ENCODE measurements around the gene CUL7. TPM values are rescaled to one million over a fixed set of nuclear protein-coding genes. Genes with fewer than 3 reads are reported as not detected.

The CUL7 gene
- total and polyA plus RNA-seq, 9 of the 15 experiments (the other 6 are each of a cell fraction or from before 2014, with no cell fraction given) = 0.44 to 20.1 (median 8.6) TPM

DNA sequence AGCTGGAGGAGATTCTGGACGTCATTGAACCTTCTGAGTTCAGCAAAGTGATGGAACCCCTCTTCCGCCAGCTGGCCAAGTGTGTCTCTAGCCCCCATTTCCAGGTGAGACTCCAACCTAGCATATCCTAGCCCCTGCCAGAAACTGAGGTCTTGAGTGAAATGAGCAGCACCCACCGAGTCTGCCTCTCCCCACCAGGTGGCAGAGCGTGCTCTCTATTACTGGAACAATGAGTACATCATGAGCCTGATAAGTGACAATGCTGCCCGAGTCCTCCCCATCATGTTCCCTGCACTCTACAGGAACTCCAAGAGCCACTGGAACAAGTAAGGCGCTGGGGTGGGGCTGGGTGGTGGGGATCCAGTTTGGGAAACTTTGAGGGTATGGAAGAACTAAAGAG lies 44.5 kb downstream of the CUL7 start:
- H3K9me1 ChIP-seq (ENCODE audit: control insufficient read depth, insufficient read depth, low read length) = no peaks in the 10 kb centered on the region
- no peaks in the 10 kb centered on the region; the same call in 1 of the 2 replicates for H4K20me1 ChIP-seq (replicated peaks; ENCODE audit: control insufficient read depth, insufficient read depth, low read length)
- CTCF ChIA-PET (ENCODE audit: low intra/inter-chr PET ratio) = interaction anchor here (0.6 to 2.0 kb wide), 3 partner anchors 121 to 263 kb away, joined by 4 to 15 read pairs (median 8); no protein-coding TSS in a partner anchor
- H3K9ac ChIP-seq (ENCODE audit: insufficient read depth in 1 of 2, low read depth in 2 of 2, low read length in 2 of 2) = no peak overlapping the region; a peak in 1 of 4 replicates
- no peak overlapping the region for H2AFZ ChIP-seq (ENCODE audit: low read depth, low read length)
- FAIRE-seq (peak; percentile 75), DNase-seq (ENCODE audit: extremely low read depth in 1 of 4, low spot score in 3 of 4) (peak; percentile 40 to 80 (median 54)), ATAC-seq (peak; percentile 24)
- intact Hi-C loops (cut with micrococcal nuclease) (loop anchor here (1.0 kb wide), 1 partner anchor 134 kb away; no protein-coding TSS in a partner anchor), in situ Hi-C loops (cut with MboI) (no loop called here)
- peaks cover 71% of the 10 kb centered on the region for H3K36me3 ChIP-seq (ENCODE audit: control insufficient read depth, insufficient read depth, low read length)
- no TSS peak for BruUV-seq (replicated peaks)
- H3K4me2 ChIP-seq (ENCODE audit: insufficient read depth, low read length) = no peak overlapping the region
- POLR2A ChIA-PET = interaction anchor here (0.5 to 2.3 kb wide), 5 partner anchors 40 to 1228 kb away, joined by 3 to 5 read pairs (median 3); no protein-coding TSS in a partner anchor
- peaks cover 18% of the 10 kb centered on the region for H3K79me2 ChIP-seq (ENCODE audit: control insufficient read depth, insufficient read depth, low read length)
- no peak overlapping the region for H3K4me3 ChIP-seq
- no peak overlapping the region for H3K27ac ChIP-seq (ENCODE audit: extremely low read depth, low read depth, low read length)
- peaks cover 11 to 14% of the 10 kb centered on the region in 2 experiments; a peak in 3 of 5 replicates for H3K4me1 ChIP-seq (replicated peaks in 1 of 2; ENCODE audit: control insufficient read depth in 2 of 2, insufficient read depth in 2 of 2, low read length in 2 of 2)
- 59% methylated on average over 6 of the region's 6 CpGs for WGBS (ENCODE audit: insufficient coverage, low coverage, missing lambda C conversion rate)
- no peaks in the 10 kb centered on the region for H3K27me3 ChIP-seq (ENCODE audit: control insufficient read depth in 2 of 2, insufficient read depth in 2 of 2, low read length in 2 of 2)
- no peaks in the 10 kb centered on the region for H3K9me3 ChIP-seq (replicated peaks; ENCODE audit: control insufficient read depth, insufficient read depth, low read depth, low read length)
- TF ChIP-seq ZNF197 (CRISPR knock-in tag; IDR thresholded peaks at IDR 0.05; ENCODE audit: low read depth) (no peak), RBM39 (optimal IDR thresholded peaks at IDR 0.05; ENCODE audit: low read depth, low read length) (no peak), CTCF (IDR thresholded peaks at IDR 0.05 in 2 of 3, conservative IDR thresholded peaks at IDR 0.05 in 1 of 3; ENCODE audit: insufficient read depth in 2 of 3, low read depth in 1 of 3, low read length in 3 of 3) (peak; percentile 70 to 80 (median 77)), HDAC2 (IDR thresholded peaks at IDR 0.05) (no peak), CHD4 (IDR thresholded peaks at IDR 0.05; ENCODE audit: insufficient read depth, insufficient replicate concordance, low read depth, low read length, poor library complexity, severe bottlenecking) (no peak), CREM (IDR thresholded peaks at IDR 0.05; ENCODE audit: low read depth) (0 out of 2 replicates have a peak, but pooled peaks have one; percentile 8), XRCC5 (IDR thresholded peaks at IDR 0.05; ENCODE audit: low read depth, low read length) (0 out of 2 replicates have a peak, but pooled peaks have one; percentile 37), RCOR1 (IDR thresholded peaks at IDR 0.05; ENCODE audit: borderline replicate concordance in 1 of 2, low read depth in 2 of 2, low read length in 2 of 2) (peak in 1 of 2 experiments; percentile 31; a peak in 1 of 4 replicates)
- TF ChIP-seq, protein P1, sequence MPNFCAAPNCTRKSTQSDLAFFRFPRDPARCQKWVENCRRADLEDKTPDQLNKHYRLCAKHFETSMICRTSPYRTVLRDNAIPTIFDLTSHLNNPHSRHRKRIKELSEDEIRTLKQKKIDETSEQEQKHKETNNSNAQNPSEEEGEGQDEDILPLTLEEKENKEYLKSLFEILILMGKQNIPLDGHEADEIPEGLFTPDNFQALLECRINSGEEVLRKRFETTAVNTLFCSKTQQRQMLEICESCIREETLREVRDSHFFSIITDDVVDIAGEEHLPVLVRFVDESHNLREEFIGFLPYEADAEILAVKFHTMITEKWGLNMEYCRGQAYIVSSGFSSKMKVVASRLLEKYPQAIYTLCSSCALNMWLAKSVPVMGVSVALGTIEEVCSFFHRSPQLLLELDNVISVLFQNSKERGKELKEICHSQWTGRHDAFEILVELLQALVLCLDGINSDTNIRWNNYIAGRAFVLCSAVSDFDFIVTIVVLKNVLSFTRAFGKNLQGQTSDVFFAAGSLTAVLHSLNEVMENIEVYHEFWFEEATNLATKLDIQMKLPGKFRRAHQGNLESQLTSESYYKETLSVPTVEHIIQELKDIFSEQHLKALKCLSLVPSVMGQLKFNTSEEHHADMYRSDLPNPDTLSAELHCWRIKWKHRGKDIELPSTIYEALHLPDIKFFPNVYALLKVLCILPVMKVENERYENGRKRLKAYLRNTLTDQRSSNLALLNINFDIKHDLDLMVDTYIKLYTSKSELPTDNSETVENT (CRISPR knock-in tag; IDR thresholded peaks at IDR 0.05) = no peak
